ENCODE data around the gene TBKBP1. TPM values are rescaled to one million over a fixed set of nuclear protein-coding genes. Genes with fewer than 3 reads are reported as not detected.

The TBKBP1 gene
- total RNA-seq, 1 experiment from 2014 or later: 3.3 TPM

DNA sequence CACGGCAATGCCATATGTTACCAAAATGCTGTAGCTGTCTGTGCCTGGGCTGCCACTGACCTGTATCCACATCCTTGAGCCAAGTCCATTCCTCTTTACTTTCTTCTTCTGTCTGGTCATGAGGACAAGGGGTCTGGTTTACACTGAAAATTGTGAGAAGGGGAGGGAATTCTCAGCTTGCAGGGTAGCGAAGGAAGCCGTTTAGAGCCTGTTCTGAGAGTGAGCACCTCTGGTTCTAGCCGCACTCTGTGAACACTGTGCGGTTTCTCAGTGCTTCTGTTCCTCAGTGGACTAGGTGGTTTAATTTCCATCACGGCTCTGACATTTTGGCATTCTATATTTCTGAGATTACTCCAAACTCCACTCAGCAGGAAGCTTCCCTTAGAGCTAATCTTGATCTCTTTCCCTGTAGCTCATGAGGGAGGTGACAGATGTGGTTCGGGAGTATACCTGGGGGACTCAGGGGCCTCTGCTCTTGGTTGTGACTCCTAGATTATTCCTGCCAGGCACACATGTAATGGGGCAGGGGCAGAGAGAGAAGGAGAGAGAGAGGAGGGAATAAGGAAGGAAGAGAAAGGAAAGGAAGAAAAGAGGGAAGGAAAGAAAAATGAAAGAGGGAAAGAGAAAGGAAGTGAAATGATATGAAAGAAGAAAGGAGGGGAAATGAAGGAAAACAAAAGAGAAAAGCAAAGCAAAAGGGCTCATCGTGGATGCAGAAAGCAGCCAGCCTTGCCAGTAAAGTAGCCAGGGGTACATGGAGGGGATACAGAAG lies 24.9 kb downstream of the TBKBP1 start:
- POLR2A ChIA-PET (ENCODE audit: unreplicated experiment): interaction anchor here (0.6 to 0.7 kb wide), 2 partner anchors 101 to 634 kb away, joined by 3 to 11 read pairs; no protein-coding TSS in a partner anchor
- Histone ChIP-seq H3K4me1 (replicated peaks; ENCODE audit: insufficient read depth) (peaks cover 45% of the 10 kb centered on the region), H3K27me3 (ENCODE audit: insufficient read depth, low read depth) (peaks cover 14% of the 10 kb centered on the region), H3K4me2 (peak overlapping the region; percentile 70), H3F3A (ENCODE audit: insufficient read depth, low read depth) (peaks cover 17% of the 10 kb centered on the region), H3K9me2 (ENCODE audit: insufficient read depth) (no peaks in the 10 kb centered on the region), H3K4me3 (no peak overlapping the region), H2AFZ (no peak overlapping the region), H3K27ac (no peak overlapping the region), H3K36me3 (ENCODE audit: low read depth) (no peaks in the 10 kb centered on the region), H3K9me3 (ENCODE audit: insufficient read depth, low read depth) (no peaks in the 10 kb centered on the region), H3K79me2 (ENCODE audit: low read depth) (no peaks in the 10 kb centered on the region), H4K20me1 (ENCODE audit: insufficient read depth) (no peaks in the 10 kb centered on the region)
- intact Hi-C loops (cut with micrococcal nuclease; ENCODE audit: unreplicated experiment): no loop called here
- no TSS peak for BruUV-seq (replicated peaks)
- CTCF ChIA-PET: interaction anchor here (0.6 kb wide), 1 partner anchor 280 kb away, joined by 3 read pairs; no protein-coding TSS in a partner anchor
- no peak for DNase-seq
- TF ChIP-seq, protein P1, sequence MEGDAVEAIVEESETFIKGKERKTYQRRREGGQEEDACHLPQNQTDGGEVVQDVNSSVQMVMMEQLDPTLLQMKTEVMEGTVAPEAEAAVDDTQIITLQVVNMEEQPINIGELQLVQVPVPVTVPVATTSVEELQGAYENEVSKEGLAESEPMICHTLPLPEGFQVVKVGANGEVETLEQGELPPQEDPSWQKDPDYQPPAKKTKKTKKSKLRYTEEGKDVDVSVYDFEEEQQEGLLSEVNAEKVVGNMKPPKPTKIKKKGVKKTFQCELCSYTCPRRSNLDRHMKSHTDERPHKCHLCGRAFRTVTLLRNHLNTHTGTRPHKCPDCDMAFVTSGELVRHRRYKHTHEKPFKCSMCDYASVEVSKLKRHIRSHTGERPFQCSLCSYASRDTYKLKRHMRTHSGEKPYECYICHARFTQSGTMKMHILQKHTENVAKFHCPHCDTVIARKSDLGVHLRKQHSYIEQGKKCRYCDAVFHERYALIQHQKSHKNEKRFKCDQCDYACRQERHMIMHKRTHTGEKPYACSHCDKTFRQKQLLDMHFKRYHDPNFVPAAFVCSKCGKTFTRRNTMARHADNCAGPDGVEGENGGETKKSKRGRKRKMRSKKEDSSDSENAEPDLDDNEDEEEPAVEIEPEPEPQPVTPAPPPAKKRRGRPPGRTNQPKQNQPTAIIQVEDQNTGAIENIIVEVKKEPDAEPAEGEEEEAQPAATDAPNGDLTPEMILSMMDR (conservative IDR thresholded peaks at IDR 0.05): no peak
- no peak for TF ChIP-seq EZH2 (IDR thresholded peaks at IDR 0.05; ENCODE audit: low read depth)

DNA sequence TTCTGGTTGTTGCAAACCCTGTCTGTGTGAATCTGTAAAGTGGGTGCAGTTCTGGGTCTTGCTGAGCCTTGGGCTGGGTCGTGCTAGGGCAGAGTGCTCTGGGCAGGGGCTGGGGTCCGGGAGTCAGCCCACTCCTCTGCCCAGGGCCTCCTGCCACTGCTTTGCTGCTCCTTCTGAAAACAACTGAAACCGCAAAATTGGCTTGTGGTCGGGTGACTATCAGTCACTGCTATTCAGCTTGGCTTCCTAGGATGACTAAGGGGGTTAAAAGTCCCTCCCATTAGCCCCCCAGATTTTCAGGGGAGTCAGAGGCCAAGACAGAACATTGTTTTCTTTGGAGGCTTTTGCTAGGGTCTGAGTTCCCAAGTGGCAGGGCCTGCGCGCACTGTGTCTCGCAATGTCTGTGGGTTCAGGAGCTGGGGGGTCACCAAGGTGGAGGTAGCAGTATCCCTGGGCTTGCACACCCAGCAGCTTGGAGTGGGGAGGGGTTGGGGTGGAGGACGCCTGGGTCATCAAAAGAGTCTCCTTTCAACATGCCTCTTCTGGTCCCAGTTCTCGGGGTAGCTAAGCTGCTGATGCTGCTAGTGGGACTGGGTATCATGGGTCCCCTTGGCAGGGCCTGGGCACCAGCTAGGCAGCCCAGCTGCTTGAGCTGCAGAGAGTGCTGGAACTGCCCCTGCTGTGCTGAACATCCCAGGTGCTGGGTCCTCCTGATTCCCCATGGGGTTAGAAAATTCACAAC lies 25.6 kb downstream of the TBKBP1 start:
- H3K9me3 ChIP-seq (ENCODE audit: insufficient read depth, low read depth): no peaks in the 10 kb centered on the region
- TF ChIP-seq, protein P1 (conservative IDR thresholded peaks at IDR 0.05): no peak
- TF ChIP-seq EZH2 (IDR thresholded peaks at IDR 0.05; ENCODE audit: low read depth): no peak
- peak; percentile 46 to 84 for DNase-seq
- H4K20me1 ChIP-seq (ENCODE audit: insufficient read depth): no peaks in the 10 kb centered on the region
- H3K79me2 ChIP-seq (ENCODE audit: low read depth): no peaks in the 10 kb centered on the region
- 0 out of 2 replicates have a peak overlapping the region, but pooled peaks have one; percentile 31 for H3K27ac ChIP-seq
- H2AFZ ChIP-seq: no peak overlapping the region
- H3K4me2 ChIP-seq: peak overlapping the region; percentile 70
- peaks cover 7% of the 10 kb centered on the region for H3K27me3 ChIP-seq (ENCODE audit: insufficient read depth, low read depth)
- ChIA-PET POLR2A (ENCODE audit: unreplicated experiment) (interaction anchor here (0.6 to 0.7 kb wide), 2 partner anchors 100 to 325 kb away, joined by 3 to 11 read pairs; no protein-coding TSS in a partner anchor), CTCF (interaction anchor here (0.6 kb wide), 1 partner anchor 407 kb away, joined by 3 read pairs; no protein-coding TSS in a partner anchor)
- H3K4me3 ChIP-seq: no peak overlapping the region
- H3F3A ChIP-seq (ENCODE audit: insufficient read depth, low read depth): peaks cover 17% of the 10 kb centered on the region
- BruUV-seq (replicated peaks): no TSS peak
- H3K36me3 ChIP-seq (ENCODE audit: low read depth): no peaks in the 10 kb centered on the region
- H3K9me2 ChIP-seq (ENCODE audit: insufficient read depth): no peaks in the 10 kb centered on the region
- intact Hi-C loops (cut with micrococcal nuclease; ENCODE audit: unreplicated experiment): no loop called here
- peaks cover 45% of the 10 kb centered on the region for H3K4me1 ChIP-seq (replicated peaks; ENCODE audit: insufficient read depth)

DNA sequence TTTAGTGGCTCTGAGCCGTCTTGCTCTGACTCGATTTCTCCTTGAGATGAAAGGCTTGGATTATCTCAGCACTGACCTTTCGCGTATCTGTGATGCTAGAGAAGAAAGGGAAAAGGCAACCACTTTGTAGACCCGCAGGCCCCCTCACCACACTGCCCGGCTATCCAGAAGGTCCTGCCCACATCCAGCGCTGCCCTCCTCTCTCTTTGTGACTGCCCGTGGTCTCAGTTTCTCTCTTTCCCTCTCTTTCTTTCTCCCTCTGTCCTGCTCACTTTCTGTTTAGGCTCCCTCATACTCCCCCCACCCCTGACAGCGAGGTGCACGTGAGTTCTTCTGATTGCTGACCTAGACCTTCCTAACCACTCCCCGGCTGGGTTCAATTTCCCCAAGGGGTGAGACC lies 26.2 kb downstream of the TBKBP1 start:
- TF ChIP-seq, protein P1 (conservative IDR thresholded peaks at IDR 0.05): no peak
- TF ChIP-seq EZH2 (IDR thresholded peaks at IDR 0.05; ENCODE audit: low read depth): no peak
- Histone ChIP-seq H3F3A (ENCODE audit: insufficient read depth, low read depth) (peaks cover 17% of the 10 kb centered on the region), H3K9me3 (ENCODE audit: insufficient read depth, low read depth) (no peaks in the 10 kb centered on the region), H3K4me1 (replicated peaks; ENCODE audit: insufficient read depth) (peaks cover 45% of the 10 kb centered on the region), H3K27ac (no peak overlapping the region), H3K9me2 (ENCODE audit: insufficient read depth) (no peaks in the 10 kb centered on the region), H3K36me3 (ENCODE audit: low read depth) (no peaks in the 10 kb centered on the region), H2AFZ (no peak overlapping the region), H4K20me1 (ENCODE audit: insufficient read depth) (no peaks in the 10 kb centered on the region), H3K4me2 (peak overlapping the region; percentile 70), H3K79me2 (ENCODE audit: low read depth) (no peaks in the 10 kb centered on the region), H3K27me3 (ENCODE audit: insufficient read depth, low read depth) (peaks cover 2% of the 10 kb centered on the region; the same call in 1 of the 2 replicates), H3K4me3 (no peak overlapping the region)
- BruUV-seq (replicated peaks): no TSS peak
- intact Hi-C loops (cut with micrococcal nuclease; ENCODE audit: unreplicated experiment): no loop called here
- no peak for DNase-seq
- CTCF ChIA-PET: no interaction called here
- POLR2A ChIA-PET (ENCODE audit: unreplicated experiment): no interaction called here

All from PC-9 (cell line).